ENCODE results near the gene USP10.

Gene USP10, protein sequence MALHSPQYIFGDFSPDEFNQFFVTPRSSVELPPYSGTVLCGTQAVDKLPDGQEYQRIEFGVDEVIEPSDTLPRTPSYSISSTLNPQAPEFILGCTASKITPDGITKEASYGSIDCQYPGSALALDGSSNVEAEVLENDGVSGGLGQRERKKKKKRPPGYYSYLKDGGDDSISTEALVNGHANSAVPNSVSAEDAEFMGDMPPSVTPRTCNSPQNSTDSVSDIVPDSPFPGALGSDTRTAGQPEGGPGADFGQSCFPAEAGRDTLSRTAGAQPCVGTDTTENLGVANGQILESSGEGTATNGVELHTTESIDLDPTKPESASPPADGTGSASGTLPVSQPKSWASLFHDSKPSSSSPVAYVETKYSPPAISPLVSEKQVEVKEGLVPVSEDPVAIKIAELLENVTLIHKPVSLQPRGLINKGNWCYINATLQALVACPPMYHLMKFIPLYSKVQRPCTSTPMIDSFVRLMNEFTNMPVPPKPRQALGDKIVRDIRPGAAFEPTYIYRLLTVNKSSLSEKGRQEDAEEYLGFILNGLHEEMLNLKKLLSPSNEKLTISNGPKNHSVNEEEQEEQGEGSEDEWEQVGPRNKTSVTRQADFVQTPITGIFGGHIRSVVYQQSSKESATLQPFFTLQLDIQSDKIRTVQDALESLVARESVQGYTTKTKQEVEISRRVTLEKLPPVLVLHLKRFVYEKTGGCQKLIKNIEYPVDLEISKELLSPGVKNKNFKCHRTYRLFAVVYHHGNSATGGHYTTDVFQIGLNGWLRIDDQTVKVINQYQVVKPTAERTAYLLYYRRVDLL

DNA sequence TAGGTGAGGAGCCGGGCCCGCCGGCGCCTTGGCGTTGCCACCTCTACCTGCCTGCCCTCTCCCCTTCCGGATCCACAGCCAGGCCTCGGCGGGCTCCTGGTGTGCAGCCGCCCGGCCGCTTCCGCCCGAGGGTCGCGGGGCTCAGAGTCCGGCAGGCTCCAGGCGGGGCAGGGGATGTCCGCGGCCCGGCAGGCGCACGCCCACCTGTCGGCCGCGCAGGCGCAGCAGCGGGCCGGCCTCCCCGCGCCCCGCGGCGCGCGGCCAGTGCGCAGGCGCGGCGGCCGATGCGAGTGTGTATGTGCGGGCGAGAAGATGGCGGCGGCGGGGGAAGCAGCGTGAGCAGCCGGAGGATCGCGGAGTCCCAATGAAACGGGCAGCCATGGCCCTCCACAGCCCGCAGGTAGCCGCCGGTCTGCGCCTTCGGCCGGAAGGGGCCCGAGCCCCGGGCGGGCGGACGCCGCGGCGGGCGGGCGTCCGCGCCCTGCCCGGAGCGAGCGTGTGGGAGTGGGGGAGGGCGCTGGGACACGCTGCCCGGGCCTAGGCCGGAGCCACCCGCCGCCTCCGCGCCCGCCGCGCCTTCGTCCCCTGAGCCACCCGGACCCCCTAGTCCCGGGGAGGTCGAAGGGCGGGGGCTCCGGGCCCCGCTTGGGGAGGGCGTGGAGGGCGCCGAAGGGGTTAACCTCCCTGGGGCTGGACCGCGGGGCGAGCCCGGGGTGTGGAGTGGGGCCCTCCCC lies at the start of gene USP10:
Gene USP10 (plus strand): TSS at position 289 of the 734 bp plus-strand sequence. CDS start 91 bp downstream, at position 380.
- H3K9me3 ChIP-seq (ENCODE audit: control insufficient read depth, low read length) = no peaks in the 10 kb centered on the region

DNA sequence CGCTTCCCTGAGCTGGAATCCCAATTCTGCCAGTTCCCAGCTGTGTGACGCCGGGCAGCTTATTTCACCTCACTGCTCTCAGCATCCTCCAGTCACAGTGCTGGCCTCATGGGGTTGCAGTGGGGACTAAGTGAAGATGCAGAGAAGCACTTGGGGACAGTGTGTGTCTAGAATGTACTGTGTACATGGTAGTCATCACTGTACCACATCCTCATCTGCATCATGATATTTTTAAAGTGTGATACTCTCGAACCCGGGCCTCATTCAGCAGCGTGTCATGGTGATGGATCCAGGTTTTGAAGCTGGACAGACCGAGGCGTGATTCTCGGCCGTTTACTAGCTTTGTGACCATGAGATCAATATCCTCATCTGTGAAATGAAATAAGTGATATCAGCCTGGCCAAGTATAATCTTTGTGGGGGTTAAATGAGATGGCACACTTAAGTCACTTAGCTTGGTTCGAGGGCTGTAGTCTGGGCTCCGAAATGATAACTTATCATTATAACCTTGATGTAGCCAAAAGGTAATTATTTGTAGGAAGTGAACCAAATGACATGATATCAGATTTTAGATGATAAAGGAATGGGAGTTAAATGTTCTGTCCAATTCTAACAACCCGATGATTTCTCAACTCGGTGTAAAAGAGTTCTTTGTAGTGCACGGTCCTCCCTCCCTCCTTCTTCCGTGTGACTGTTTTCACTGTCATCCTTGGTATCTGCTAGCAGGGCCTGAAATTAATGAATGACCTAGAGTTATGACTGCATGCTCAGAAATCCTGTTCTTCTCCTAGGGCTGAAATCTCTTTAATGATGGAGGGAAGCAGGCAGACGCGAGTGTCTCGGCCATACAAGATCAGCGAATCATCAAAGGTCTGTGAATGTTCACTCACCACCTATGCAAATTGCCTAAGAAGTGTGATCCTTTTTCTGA lies 49.5 kb upstream of the USP10 start:
- Histone ChIP-seq H3K9me3 (ENCODE audit: control insufficient read depth, low read length) (no peaks in the 10 kb centered on the region), H3K4me1 (ENCODE audit: control insufficient read depth, insufficient read depth, low read length) (peaks cover 14% of the 10 kb centered on the region), H3K9ac (ENCODE audit: low read length) (no peak overlapping the region), H3K4me3 (ENCODE audit: low read length) (no peak overlapping the region), H3K36me3 (ENCODE audit: control insufficient read depth, insufficient read depth, low read length) (no peaks in the 10 kb centered on the region), H3K27me3 (ENCODE audit: control insufficient read depth, insufficient read depth, low read length) (no peaks in the 10 kb centered on the region)

More for the DNA sequence above, at the start of gene USP10:
- peaks cover 19% of the 10 kb centered on the region for H3K4me1 ChIP-seq (ENCODE audit: control insufficient read depth, insufficient read depth, low read length)
- no peaks in the 10 kb centered on the region for H3K27me3 ChIP-seq (ENCODE audit: control insufficient read depth, insufficient read depth, low read length)
- peak within 1 kb of the TSS; percentile 85 for H3K4me3 ChIP-seq (ENCODE audit: low read length)
- H3K36me3 ChIP-seq (ENCODE audit: control insufficient read depth, insufficient read depth, low read length) = no peaks in the 10 kb centered on the region
- peak within 1 kb of the TSS; percentile 76 for H3K9ac ChIP-seq (ENCODE audit: low read length)

DNA sequence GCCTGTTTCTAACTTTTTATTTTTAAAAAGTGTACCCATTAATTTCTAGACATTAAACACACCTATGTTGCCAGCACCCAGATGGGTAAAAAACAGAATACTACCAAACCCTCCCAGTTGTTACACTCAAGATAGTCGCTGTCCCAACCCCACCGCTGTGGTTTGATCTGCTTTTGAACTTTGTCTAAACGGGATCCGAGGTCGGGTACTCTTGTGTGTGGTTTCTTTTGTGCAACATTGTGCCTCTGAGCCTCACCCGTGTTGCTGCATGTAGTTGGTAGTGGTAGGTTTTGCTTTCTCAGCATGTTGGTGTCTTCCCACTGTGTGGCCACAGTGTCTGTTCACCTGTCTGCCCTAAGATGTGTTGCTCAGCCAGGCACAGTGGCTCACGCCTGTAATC lies 47.2 kb upstream of the USP10 start:
- H3K9me3 ChIP-seq (ENCODE audit: control insufficient read depth, low read length) = no peaks in the 10 kb centered on the region
- H3K36me3 ChIP-seq (ENCODE audit: control insufficient read depth, insufficient read depth, low read length) = peaks cover 10% of the 10 kb centered on the region
- H3K27me3 ChIP-seq (ENCODE audit: control insufficient read depth, insufficient read depth, low read length) = no peaks in the 10 kb centered on the region
- H3K9ac ChIP-seq (ENCODE audit: low read length) = no peak overlapping the region
- H3K4me1 ChIP-seq (ENCODE audit: control insufficient read depth, insufficient read depth, low read length) = peaks cover 11% of the 10 kb centered on the region
- no peak overlapping the region for H3K4me3 ChIP-seq (ENCODE audit: low read length)

DNA sequence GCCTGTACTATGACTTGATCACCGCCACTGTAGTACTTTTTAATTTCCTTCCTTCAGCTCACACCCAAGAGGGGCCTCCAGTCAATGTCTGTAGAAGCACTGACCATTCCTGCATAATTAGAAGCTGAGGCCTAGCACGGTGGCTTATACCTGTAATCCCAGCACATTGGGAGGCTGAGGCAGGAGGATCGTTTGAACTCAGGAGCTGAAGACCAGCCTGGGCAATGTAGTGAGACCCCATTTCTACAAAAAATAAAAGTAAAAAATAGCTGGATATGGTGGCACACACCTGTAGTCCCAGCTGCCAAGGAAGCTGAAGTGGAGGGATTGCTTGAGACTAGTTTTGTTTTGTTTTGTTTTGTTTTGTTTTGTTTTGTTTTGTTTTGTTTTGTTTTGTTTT lies 45.6 kb upstream of the USP10 start:
- H3K9ac ChIP-seq (ENCODE audit: low read length) = no peak overlapping the region
- peaks cover 3% of the 10 kb centered on the region for H3K4me1 ChIP-seq (ENCODE audit: control insufficient read depth, insufficient read depth, low read length)
- peaks cover 17% of the 10 kb centered on the region for H3K36me3 ChIP-seq (ENCODE audit: control insufficient read depth, insufficient read depth, low read length)
- no peaks in the 10 kb centered on the region for H3K27me3 ChIP-seq (ENCODE audit: control insufficient read depth, insufficient read depth, low read length)
- H3K4me3 ChIP-seq (ENCODE audit: low read length) = no peak overlapping the region
- no peaks in the 10 kb centered on the region for H3K9me3 ChIP-seq (ENCODE audit: control insufficient read depth, low read length)

DNA sequence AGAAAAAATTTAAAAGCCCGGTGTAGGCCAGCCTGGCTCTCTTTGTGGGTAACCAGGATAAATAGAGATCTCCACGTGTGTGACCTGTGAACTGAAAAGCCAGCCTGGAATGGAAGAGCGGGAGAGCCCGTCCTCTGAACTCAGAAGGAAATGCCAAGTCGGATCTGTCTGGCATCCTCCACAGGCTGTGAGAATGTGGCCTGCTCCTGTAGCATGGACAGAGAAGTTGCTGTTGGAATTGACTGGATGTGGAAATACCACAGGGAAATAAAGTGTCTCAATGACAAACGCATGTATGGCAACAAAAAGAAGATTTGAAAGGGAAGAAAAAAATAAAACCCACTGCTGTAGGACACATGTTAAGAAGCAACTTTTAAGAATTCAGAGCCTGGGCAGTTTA lies 44.8 kb upstream of the USP10 start:
- no peak overlapping the region for H3K9ac ChIP-seq (ENCODE audit: low read length)
- no peaks in the 10 kb centered on the region for H3K9me3 ChIP-seq (ENCODE audit: control insufficient read depth, low read length)
- peaks cover 17% of the 10 kb centered on the region for H3K36me3 ChIP-seq (ENCODE audit: control insufficient read depth, insufficient read depth, low read length)
- H3K4me1 ChIP-seq (ENCODE audit: control insufficient read depth, insufficient read depth, low read length) = no peaks in the 10 kb centered on the region
- H3K27me3 ChIP-seq (ENCODE audit: control insufficient read depth, insufficient read depth, low read length) = no peaks in the 10 kb centered on the region
- no peak overlapping the region for H3K4me3 ChIP-seq (ENCODE audit: low read length)

DNA sequence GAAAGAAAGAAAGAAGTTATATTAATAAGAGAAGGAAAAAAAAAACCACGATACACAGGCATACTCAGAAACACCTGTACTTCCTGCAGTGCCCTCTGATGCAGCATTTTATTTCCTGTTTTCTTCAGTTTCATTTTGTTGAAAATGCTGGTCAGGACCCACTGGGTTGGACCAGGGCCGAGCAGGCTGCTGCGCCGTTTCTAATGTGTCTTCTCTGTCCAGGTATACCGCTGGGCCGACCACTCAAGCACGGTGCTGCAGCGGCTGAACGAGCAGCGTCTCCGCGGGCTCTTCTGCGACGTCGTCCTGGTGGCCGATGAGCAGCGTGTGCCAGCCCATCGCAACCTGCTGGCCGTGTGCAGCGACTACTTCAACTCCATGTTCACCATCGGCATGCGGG lies 43.2 kb upstream of the USP10 start:
- no peak overlapping the region for H3K9ac ChIP-seq (ENCODE audit: low read length)
- H3K27me3 ChIP-seq (ENCODE audit: control insufficient read depth, insufficient read depth, low read length) = no peaks in the 10 kb centered on the region
- no peak overlapping the region for H3K4me3 ChIP-seq (ENCODE audit: low read length)
- no peaks in the 10 kb centered on the region for H3K4me1 ChIP-seq (ENCODE audit: control insufficient read depth, insufficient read depth, low read length)
- no peaks in the 10 kb centered on the region for H3K9me3 ChIP-seq (ENCODE audit: control insufficient read depth, low read length)
- peaks cover 17% of the 10 kb centered on the region for H3K36me3 ChIP-seq (ENCODE audit: control insufficient read depth, insufficient read depth, low read length)

DNA sequence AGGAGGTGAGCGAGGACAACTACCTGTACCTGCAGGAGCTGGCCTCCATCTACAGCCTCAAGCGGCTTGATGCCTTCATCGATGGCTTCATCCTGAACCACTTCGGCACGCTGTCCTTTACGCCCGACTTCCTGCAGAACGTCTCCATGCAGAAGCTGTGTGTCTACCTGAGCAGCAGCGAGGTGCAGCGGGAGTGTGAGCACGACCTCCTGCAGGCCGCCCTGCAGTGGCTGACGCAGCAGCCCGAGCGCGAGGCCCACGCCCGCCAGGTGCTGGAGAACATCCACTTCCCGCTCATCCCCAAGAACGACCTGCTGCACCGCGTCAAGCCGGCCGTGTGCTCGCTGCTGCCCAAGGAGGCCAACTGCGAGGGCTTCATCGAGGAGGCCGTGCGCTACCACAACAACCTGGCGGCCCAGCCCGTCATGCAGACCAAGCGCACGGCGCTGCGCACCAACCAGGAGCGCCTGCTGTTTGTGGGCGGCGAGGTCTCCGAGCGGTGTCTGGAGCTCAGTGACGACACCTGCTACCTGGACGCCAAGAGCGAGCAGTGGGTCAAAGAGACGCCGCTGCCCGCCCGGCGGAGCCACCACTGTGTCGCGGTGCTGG lies 42.5 kb upstream of the USP10 start:
- H3K36me3 ChIP-seq (ENCODE audit: control insufficient read depth, insufficient read depth, low read length) = peaks cover 21% of the 10 kb centered on the region

DNA sequence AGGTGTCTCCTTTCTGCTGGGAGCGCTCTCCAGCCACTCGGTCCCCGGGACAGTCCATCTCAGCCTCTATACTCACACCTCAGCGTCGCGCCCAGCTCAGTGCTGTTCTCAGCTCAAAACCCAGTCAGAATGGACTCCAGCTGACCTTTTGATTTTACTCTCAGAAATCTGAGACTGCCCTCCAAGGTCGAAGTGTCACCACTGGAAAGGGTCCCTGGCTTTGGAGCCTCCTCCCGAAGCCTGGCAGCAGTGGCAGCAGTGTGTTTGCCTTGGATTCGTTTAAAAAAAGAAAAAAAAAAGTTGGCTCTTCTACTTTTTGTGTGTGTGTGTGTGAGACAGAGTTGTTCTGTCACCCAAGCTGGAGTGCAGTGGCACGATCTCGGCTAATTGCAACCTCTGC lies 41.1 kb upstream of the USP10 start:
- H3K4me3 ChIP-seq (ENCODE audit: low read length) = no peak overlapping the region
- no peaks in the 10 kb centered on the region for H3K4me1 ChIP-seq (ENCODE audit: control insufficient read depth, insufficient read depth, low read length)
- no peaks in the 10 kb centered on the region for H3K9me3 ChIP-seq (ENCODE audit: control insufficient read depth, low read length)
- no peak overlapping the region for H3K9ac ChIP-seq (ENCODE audit: low read length)
- H3K27me3 ChIP-seq (ENCODE audit: control insufficient read depth, insufficient read depth, low read length) = no peaks in the 10 kb centered on the region
- peaks cover 31% of the 10 kb centered on the region for H3K36me3 ChIP-seq (ENCODE audit: control insufficient read depth, insufficient read depth, low read length)

More for the DNA sequence above, 42.5 kb upstream of the USP10 start:
- Histone ChIP-seq H3K27me3 (ENCODE audit: control insufficient read depth, insufficient read depth, low read length) (no peaks in the 10 kb centered on the region), H3K4me3 (ENCODE audit: low read length) (no peak overlapping the region), H3K9ac (ENCODE audit: low read length) (no peak overlapping the region), H3K9me3 (ENCODE audit: control insufficient read depth, low read length) (no peaks in the 10 kb centered on the region), H3K4me1 (ENCODE audit: control insufficient read depth, insufficient read depth, low read length) (no peaks in the 10 kb centered on the region)

DNA sequence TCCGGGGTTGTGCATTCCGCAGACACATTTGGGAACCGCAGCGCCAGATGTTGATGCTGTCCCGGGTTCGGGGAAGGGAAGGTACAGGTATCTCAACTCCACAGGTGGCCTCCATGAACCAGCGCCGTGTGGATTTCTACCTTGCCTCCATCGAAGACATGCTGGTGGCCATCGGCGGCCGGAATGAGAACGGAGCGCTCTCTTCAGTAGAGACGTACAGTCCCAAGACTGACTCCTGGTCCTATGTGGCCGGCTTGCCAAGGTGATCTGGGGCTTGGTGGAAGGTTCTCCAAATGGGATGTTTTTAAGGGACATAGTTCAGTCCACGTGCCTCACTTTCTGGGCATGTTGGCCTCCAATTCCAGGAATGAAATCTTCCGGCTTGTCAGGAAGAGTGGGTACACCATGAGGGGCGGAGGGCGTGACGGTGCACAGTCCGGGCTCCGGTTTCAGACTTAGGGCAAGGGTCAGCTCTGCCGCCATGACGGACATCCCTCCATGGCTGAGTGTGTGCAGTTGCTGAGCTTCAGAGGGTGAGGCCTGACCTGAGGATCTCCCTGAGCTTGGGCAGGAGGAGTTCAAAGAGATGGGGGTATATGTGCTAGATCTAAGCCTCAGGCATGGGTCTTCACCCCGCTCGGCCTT lies 40.0 kb upstream of the USP10 start:
- H3K27me3 ChIP-seq (ENCODE audit: control insufficient read depth, insufficient read depth, low read length) = no peaks in the 10 kb centered on the region
- H3K9ac ChIP-seq (ENCODE audit: low read length) = no peak overlapping the region
- H3K36me3 ChIP-seq (ENCODE audit: control insufficient read depth, insufficient read depth, low read length) = peaks cover 31% of the 10 kb centered on the region
- no peaks in the 10 kb centered on the region for H3K4me1 ChIP-seq (ENCODE audit: control insufficient read depth, insufficient read depth, low read length)
- H3K9me3 ChIP-seq (ENCODE audit: control insufficient read depth, low read length) = no peaks in the 10 kb centered on the region
- H3K4me3 ChIP-seq (ENCODE audit: low read length) = no peak overlapping the region

DNA sequence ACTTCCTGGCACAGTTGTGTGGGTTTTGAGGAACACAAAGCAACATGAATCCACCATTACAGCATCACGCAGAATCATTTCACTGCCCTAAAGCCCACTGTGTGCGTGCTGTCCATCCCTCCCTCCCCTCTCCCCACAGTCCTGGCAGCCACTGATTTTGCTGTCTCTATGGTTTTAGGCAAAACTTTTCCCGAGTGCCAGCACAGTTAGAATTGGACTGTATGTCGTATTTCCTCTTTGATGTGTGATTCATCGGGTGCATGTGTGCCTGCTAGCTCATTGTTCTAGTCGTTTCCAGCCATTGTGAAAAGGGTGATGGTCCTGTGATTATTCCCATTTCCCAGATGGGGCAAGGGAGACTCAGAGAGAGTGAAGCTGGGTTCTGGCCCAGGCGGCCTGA lies 38.8 kb upstream of the USP10 start:
- peaks cover 31% of the 10 kb centered on the region for H3K36me3 ChIP-seq (ENCODE audit: control insufficient read depth, insufficient read depth, low read length)
- H3K4me1 ChIP-seq (ENCODE audit: control insufficient read depth, insufficient read depth, low read length) = no peaks in the 10 kb centered on the region
- no peak overlapping the region for H3K4me3 ChIP-seq (ENCODE audit: low read length)
- no peaks in the 10 kb centered on the region for H3K27me3 ChIP-seq (ENCODE audit: control insufficient read depth, insufficient read depth, low read length)
- H3K9ac ChIP-seq (ENCODE audit: low read length) = no peak overlapping the region
- H3K9me3 ChIP-seq (ENCODE audit: control insufficient read depth, low read length) = no peaks in the 10 kb centered on the region

Data from mucosa of stomach (tissue), 1 donor.